ENCODE measurements around the gene C4B.
"Not testable (repeated sequence)": the region's sequence is repeated elsewhere in the genome, so short reads cannot be mapped to it uniquely, and the experiment has no call there.

Gene C4B

DNA sequence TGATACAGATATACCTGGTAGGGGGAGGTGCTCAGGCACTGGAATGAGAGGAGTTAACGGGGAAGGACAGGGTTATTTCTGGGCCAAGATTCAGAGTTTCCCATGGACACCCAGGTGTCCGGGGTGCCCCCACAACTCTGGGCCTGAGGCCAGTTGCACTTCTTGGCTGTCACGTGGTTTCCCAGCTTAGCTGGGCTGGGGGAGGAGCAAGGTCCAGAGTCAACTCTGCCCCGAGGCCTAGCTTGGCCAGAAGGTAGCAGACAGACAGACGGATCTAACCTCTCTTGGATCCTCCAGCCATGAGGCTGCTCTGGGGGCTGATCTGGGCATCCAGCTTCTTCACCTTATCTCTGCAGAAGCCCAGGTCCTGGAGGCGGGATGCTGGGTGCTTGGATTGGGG lies at the start of gene C4B:
Gene C4B (plus strand): TSS at position 249 of the 400 bp plus-strand sequence. CDS start 51 bp downstream, at position 300.
- DNase-seq, result not testable (repeated sequence)

- DNase-seq, result no peak
These were observed 48.9 kb upstream of the C4B start for GRCh38 chr6:31965700-31966099.

DNA sequence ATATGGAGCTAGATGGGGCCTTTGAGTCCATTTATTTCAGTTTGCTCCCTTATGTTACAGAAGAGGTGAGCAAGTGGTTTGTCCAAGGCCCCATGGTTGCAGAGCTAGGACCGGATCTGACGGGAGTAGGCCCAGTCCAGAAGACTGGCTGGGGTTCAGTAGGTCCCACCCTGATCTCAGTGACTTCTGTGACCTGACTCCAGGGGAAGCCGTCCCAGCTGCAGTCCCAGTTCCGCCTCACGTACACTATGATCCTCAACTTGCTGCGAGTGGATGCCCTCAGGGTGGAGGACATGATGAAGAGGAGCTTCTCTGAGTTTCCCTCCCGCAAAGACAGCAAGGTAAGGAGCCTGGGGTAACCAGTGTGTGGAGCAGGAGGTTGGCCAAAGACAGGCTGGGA lies 48.1 kb upstream of the C4B start:
- DNase-seq, result no peak

DNA sequence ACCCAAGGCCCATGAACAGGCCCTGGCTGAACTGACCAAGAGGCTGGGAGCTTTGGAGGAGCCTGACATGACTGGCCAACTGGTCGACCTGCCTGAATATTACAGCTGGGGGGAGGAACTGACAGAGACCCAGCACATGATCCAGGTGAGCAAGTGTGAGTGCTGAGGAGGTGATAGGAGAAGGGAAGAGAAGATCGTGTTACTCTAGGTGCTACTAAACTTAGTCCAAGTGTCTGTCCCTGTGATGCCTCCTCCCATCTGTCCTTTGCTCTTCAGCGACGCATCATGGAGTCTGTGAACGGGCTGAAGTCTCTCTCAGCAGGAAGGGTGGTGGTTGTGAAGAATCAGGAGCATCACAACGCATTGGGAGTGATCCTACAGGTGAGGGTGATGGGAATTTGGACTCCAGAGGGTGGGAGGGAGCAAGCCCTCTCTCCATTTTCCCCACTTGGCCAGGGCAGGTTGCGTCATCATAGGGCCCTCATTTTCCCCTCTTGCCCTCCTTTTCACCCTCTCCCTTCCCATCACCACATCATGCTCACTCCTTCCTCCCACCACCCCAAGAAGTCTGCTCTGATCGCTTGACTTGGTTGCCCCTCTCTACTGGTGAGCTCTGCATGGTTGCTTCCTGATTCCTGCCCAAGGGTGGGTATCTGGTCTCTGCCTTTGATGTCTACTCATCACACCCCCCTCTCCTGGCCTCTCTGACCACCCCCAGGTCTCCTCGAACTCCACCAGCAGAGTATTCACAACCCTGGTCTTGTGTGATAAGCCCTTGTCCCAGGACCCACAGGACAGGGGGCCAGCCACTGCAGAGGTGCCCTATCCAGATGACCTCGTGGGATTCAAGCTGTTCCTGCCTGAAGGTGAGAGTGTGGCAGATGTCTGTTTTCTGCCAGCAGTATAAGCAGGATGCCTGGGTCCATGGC lies 47.3 kb upstream of the C4B start:
- DNase-seq, result no peak

- DNase-seq, result no peak
These were observed 46.7 kb upstream of the C4B start for GRCh38 chr6:31967926-31968320.

GRCh38 chr6:31968326-31968725 lies 46.3 kb upstream of the C4B start:
- DNase-seq, result no peak

DNA sequence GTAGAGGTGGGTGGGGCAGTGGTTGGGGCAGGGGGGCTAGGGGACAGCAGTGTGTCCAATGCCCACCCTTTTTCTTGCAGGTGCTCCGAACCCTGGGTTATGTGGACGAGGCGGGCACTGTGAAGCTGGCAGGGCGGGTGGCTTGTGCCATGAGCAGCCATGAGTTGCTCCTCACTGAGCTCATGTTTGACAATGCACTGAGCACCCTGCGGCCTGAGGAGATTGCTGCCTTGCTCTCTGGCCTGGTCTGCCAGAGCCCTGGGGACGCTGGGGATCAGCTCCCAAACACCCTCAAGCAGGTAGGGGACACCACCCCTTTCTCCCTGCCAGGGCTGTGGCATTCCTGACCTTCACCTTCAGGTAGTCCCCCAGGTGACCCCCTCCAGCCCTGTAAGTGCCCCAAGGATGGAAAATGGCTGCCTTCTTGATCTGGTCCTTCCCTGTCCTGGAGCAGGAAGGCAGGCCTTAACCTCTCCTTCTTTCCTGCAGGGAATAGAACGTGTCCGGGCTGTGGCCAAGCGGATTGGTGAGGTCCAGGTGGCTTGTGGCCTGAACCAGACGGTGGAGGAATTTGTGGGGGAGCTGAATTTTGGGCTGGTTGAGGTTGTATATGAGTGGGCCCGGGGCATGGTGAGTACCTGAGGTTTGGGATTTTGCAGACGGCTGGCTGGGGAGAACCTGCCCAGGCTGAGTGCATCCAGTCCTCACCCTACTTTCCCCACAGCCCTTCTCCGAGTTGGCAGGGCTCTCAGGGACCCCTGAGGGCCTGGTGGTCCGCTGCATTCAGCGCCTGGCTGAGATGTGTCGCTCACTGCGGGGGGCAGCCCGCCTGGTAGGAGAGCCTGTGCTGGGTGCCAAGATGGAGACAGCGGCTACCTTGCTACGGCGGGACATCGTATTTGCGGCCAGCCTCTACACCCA lies 45.5 kb upstream of the C4B start:
- no peak for DNase-seq

DNA sequence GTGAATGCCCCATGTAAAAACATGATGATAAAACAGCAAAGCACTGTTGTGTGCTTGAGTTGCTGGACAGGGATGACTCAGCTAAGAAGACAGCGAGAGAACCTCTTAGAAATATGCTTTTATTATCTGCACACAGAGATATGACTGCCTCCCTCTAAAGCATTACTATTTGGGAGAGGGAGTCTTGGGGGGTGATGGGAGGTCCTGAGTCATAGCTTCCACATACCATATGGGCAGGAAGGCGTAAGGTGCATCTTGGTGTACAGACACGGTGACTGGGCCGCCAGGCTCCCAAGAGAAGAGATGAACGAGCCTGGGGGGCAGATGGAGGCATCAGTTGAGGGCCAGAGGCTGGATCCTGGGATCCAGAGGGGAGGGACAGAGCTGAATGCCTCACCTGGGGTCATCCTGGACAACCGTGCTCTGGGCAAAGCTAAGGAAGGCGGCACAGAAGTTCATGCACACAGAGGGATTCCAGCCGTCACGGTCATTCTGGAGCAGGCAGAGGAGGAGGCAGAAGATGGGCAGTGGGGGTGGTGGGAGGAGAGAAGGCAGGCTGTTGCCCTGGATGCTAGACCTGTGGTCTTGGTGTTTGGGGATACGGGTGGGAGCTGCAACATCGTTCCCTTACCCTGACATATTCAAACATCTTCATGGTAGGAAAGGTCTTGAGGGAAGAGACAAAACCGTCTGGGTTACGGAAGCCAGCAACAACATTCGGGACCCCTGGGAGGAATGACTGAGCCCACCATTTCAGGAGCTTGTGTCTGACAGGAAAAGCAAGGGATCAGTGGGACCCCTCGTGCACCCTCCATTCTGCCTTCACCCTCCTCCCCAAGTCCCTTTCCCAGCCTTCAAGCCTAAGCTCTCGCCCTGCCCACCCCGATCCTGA lies 44.6 kb upstream of the C4B start:
- DNase-seq, result no peak

- DNase-seq, result no peak
These were observed 43.9 kb upstream of the C4B start for GRCh38 chr6:31970604-31971271.

DNA sequence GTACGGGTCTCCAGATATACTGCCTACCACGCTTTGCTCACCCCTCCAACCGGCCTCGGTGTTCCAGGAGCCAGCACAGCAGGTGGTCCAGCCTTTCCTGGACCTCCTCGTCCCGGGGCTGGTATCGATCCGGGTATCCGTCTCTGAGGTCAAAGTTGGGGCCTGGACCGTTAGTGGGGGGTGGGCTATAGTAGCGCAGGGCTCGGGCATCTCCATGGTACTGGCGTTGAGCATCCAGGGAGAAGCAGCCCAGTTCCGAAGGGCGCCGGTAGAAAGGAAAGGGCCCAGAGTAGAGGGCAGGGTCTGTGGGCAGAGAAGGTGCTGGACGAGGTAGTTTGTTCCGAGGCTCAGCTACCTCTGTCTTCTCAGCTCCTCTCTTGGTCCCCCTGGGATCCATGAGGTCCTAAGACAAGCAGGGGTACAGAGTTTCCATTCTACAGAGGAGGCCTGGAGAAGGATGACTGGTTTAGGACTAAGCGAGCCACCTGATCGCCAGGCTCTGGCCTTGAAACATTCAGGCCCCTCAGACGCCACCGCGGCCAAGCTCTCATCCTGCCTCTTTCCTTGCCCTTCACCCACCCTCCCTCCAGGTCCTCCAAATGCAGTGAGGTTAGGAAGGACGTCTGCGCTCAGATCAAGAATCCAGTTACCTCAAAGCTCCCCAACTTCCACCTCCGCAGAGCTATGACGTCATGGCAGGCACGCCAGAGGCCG lies 43.2 kb upstream of the C4B start:
- DNase-seq, result no peak

DNA sequence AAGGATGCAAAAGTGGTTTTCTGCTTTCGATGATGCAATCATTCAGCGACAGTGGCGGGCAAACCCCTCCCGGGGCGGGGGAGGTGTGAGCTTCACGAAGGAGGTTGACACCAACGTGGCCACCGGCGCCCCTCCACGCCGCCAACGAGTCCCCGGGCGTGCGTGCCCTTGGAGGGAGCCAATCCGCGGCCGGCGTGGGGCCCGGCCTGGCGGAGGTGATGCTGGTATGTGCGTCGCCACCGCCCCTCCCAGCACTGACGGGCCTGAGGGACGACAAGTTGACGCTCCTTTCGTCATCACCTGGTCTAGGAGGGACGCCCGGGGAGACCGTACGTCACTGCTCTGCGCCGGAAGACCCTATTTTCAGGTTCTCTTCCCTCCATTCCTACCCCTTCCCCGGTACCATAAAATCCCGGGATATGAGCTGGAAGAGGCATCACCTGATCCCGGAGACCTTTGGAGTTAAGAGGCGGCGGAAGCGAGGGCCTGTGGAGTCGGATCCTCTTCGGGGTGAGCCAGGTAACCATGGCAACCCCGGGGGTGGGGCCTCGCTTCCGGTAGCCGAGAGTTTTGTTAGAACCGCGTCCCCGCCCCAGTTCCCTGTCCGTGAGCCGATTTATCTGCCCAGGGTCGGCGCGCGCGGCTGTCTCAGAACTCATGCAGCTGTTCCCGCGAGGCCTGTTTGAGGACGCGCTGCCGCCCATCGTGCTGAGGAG lies 42.4 kb upstream of the C4B start, which contains the start of gene DXO:
Gene DXO (minus strand): TSS at position 146 of the 716 bp plus-strand sequence. CDS start 463 bp downstream, outside the sequence.
- peak; percentile 98 to 99 for DNase-seq

DNA sequence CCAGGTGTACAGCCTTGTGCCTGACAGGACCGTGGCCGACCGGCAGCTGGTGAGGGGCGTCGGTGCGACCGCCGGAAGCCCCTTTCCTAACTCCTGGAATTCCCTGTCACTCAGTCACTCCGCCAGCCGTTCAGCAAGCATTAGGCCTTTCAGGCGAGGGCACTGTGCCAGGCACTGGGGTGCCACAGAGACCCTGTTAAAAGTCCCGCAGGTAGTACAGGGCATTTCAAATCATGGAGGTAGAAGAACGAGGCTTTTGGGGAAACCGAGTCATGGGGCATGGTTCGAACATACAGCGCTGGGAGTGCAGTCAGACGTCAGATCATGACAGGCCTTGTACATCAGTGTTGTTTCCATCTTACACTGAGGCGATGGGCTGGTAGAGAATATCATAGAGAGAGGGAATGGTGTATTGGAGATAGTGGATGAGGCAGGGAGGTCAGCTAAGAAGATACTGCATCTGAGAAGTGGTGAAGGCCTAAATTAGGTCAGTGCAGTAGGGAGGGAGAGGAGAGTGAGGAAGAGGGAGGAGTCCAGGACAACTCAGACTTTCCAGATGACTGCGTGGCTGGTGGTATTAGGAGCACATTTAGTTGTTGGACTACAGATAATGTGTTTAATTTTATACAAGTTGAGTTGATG lies 41.8 kb upstream of the C4B start:
- DNase-seq, result no peak

DNA sequence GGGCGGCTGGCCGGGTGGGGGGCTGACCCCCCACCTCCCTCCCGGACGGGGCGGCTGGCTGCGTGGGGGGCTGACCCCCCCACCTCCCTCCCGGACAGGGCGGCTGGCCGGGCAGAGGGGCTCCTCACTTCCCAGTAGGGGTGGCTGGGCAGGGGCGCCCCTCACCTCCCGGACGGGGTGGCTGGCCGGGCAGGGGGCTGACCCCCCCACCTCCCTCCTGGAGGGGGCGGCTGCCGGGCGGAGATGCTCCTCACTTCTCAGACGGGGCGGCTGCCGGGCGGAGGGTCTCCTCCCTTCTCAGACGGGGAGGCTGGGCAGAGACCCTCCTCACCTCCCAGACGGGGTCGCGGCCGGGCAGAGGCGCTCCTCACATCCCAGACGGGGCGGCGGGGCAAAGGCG lies 38.5 kb upstream of the C4B start:
- DNase-seq, result not testable (repeated sequence)

DNA sequence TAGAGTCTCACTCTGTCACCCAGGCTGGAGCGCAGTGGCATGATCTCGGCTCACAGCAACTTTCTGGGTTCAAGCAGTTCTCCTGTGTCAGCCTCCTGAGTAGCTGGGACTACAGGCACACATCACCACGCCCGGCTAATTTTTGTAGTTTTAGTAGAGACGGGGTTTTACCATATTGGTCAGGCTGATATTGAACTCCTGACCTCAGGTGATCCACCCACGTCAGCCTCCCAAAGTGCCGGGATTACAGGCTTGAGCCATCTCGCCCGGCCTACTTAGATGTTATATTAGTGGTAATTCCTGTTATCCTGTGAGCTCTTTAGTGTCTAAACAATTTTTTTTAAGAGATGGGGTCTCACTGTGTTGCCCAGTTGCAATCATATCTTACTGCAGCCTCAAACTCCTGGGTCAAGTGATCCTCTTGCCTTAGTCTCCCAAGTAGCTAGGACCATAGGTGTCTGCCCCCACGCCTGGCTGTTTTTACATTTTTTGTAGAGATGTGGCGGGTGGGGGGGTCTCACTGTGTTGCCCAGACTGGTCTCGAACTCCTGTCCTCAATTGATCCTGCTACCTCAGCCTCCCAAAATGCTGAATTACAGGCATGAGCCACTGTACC lies 36.7 kb upstream of the C4B start:
- DNase-seq, result no peak

DNA sequence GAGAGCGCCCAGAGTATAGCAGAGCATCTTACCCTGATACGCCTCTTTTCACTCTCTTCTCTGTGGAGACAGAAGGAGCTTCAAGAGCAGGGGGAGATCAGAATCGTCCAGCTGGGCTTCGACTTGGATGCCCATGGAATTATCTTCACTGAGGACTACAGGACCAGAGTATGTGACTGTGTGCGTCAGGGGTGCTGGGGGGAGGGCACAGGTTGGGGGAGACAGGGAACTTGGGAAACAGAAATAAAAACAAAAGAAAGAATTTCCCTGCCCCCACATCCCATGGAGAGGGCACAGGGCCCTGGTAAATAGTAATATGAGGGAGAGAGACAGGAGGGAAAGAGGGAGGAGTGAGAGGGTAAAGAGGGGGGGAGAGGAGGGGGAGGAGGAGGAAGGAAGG lies 35.8 kb upstream of the C4B start:
- DNase-seq, result no peak

DNA sequence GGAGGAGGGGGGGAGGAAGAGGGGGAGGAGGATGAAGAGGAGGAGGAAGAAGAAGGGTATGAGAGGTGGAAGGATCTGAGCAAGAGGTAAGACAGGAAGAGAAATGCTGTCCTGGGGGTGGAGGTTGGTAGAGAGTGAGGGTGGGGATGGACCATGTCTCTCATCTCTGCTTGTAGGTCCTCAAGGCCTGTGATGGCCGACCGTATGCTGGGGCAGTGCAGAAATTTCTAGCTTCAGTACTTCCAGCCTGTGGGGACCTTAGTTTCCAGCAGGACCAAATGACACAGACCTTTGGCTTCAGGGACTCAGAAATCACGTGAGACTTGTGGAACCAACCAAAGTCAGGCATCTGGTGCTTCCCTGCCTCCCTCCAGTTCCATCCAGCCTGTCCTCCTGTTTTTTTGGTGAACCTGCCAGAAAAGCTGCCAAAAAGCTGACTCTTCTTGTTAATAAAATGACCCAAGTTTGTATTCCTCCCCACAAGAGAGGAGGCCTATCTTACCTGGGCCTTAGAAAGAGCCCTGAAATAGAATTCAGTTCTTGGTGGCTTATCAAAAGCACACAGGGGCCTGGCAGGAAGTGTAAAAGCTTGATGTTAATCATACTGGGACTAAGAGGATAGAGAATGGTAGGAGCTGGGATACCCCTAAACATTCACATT lies 35.2 kb upstream of the C4B start:
- DNase-seq, result no peak

- DNase-seq, result not testable (repeated sequence)
These were observed 34.3 kb upstream of the C4B start for GRCh38 chr6:31980195-31980876.

- DNase-seq, result not testable (repeated sequence)
These were observed 33.6 kb upstream of the C4B start for GRCh38 chr6:31980998-31981397.

All from activated CD4-positive, alpha-beta T cell treated with anti-CD3 and anti-CD28 coated beads for 4 hours (primary cell).